Measurements from ENCODE around the gene FOXF2. TPM values are rescaled to one million over a fixed set of nuclear protein-coding genes. Genes with fewer than 3 reads are reported as not detected.

Gene FOXF2
- total RNA-seq, 1 experiment from 2014 or later, result not detected

DNA sequence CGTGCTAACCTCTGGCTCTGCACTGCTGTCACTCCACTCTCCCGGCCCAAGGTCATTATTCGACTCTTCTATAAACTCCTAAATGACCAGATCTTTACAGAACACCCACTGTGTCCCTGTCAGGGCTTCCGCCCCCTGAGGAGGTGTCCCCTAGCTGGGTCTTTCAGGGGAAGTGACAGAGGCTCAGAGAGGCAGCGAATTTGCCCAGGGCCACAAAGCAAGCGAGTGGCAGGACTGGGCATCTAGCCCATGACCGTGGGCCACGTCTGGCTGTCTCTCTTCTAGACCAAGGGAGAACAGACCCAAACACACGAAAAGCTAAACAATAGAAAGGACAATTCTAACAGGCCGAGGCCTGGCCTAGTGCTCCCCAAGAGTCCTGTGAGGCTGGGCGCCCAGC lies 27.4 kb downstream of the FOXF2 start:
- H3K79me2 ChIP-seq (ENCODE audit: low read length), result no peaks in the 10 kb centered on the region
- H4K20me1 ChIP-seq (ENCODE audit: low read length), result no peaks in the 10 kb centered on the region
- H3K36me3 ChIP-seq (ENCODE audit: low read depth, low read length), result no peaks in the 10 kb centered on the region
- H3K4me3 ChIP-seq (ENCODE audit: low read length), result no peak overlapping the region
- H3K4me2 ChIP-seq (ENCODE audit: low read length), result no peak overlapping the region
- no peaks in the 10 kb centered on the region for H3F3A ChIP-seq (ENCODE audit: low read length, unreplicated experiment)
- intact Hi-C loops (cut with micrococcal nuclease), result no loop called here
- TF ChIP-seq CTCF (conservative IDR thresholded peaks at IDR 0.05; ENCODE audit: low read depth, low read length), result no peak
- no peak for TF ChIP-seq EZH2 (IDR thresholded peaks at IDR 0.05; ENCODE audit: low read length, unreplicated experiment)
- TF ChIP-seq EZH2phosphoT487 (IDR thresholded peaks at IDR 0.05; ENCODE audit: borderline replicate concordance, low read length), result no peak
- ATAC-seq (no peak), DNase-seq (no peak)
- H2AFZ ChIP-seq (ENCODE audit: low read length), result no peak overlapping the region
- no peak overlapping the region for H3K9ac ChIP-seq (ENCODE audit: low read length)
- no peaks in the 10 kb centered on the region for H3K9me2 ChIP-seq (replicated peaks; ENCODE audit: low read length)
- POLR2A ChIA-PET (ENCODE audit: unreplicated experiment), result no interaction called here
- no TSS peak for BruUV-seq (replicated peaks)
- no peak overlapping the region for H3K27ac ChIP-seq (ENCODE audit: low read length)
- peaks cover 48% of the 10 kb centered on the region for H3K27me3 ChIP-seq (ENCODE audit: low read length)
- H3K4me1 ChIP-seq (ENCODE audit: insufficient read depth, low read length), result no peaks in the 10 kb centered on the region
- H3K9me3 ChIP-seq (ENCODE audit: low read length), result no peaks in the 10 kb centered on the region
- CTCF ChIA-PET, result no interaction called here

GRCh38 chr6:1417718-1418117 lies 28.3 kb downstream of the FOXF2 start:
- ATAC-seq (no peak), DNase-seq (no peak)
- Histone ChIP-seq H3K79me2 (ENCODE audit: low read length) (no peaks in the 10 kb centered on the region), H3K9me3 (ENCODE audit: low read length) (no peaks in the 10 kb centered on the region), H3K27me3 (ENCODE audit: low read length) (peaks cover 41% of the 10 kb centered on the region), H2AFZ (ENCODE audit: low read length) (no peak overlapping the region), H3F3A (ENCODE audit: low read length, unreplicated experiment) (no peaks in the 10 kb centered on the region), H3K4me2 (ENCODE audit: low read length) (no peak overlapping the region), H3K9ac (ENCODE audit: low read length) (no peak overlapping the region), H4K20me1 (ENCODE audit: low read length) (no peaks in the 10 kb centered on the region), H3K4me1 (ENCODE audit: insufficient read depth, low read length) (no peaks in the 10 kb centered on the region), H3K36me3 (ENCODE audit: low read depth, low read length) (no peaks in the 10 kb centered on the region), H3K27ac (ENCODE audit: low read length) (no peak overlapping the region), H3K9me2 (replicated peaks; ENCODE audit: low read length) (no peaks in the 10 kb centered on the region), H3K4me3 (ENCODE audit: low read length) (no peak overlapping the region)
- TF ChIP-seq CTCF (conservative IDR thresholded peaks at IDR 0.05; ENCODE audit: low read depth, low read length), result no peak
- TF ChIP-seq EZH2 (IDR thresholded peaks at IDR 0.05; ENCODE audit: low read length, unreplicated experiment), result no peak
- TF ChIP-seq EZH2phosphoT487 (IDR thresholded peaks at IDR 0.05; ENCODE audit: borderline replicate concordance, low read length), result no peak
- intact Hi-C loops (cut with micrococcal nuclease), result no loop called here
- ChIA-PET POLR2A (ENCODE audit: unreplicated experiment) (no interaction called here), CTCF (no interaction called here)
- no TSS peak for BruUV-seq (replicated peaks)

DNA sequence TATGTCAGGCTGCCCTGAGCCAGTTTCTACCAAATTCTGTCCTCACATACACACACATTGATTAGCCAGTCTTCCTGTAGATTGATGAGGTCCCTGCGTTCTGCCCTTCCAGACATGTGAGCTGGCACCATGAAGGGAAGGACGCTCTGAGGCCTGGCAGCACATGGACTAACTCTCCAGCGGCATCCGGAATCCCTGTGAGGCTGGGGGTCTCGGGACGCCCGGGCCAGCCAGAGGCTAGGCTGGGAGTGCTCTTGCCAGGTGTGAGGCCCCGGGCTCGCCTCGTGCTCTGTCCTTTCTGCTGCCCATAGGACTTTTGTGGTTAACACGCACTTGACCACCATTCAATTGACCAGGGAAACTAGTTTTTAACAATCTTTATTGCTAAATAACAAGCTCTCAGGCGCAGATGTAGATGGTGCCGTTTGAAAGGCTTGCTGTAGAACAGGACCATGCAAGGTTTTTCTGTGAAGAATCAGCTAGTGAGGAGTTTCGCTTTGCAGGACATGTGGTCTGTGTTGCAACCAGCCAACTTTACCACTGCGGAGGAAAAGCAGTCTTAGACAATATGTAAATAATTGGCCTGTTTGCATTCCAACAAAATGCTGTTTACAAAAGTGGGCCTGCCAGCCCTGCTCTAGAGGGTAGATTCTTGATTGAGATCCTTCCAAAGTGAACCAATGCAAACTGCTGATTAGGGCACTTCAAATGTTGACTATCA lies 29.3 kb downstream of the FOXF2 start:
- Histone ChIP-seq H4K20me1 (ENCODE audit: low read length) (no peaks in the 10 kb centered on the region), H3K9me3 (ENCODE audit: low read length) (no peaks in the 10 kb centered on the region), H3K4me1 (ENCODE audit: insufficient read depth, low read length) (no peaks in the 10 kb centered on the region), H3F3A (ENCODE audit: low read length, unreplicated experiment) (no peaks in the 10 kb centered on the region), H3K9me2 (replicated peaks; ENCODE audit: low read length) (no peaks in the 10 kb centered on the region), H3K27me3 (ENCODE audit: low read length) (peaks cover 31% of the 10 kb centered on the region), H3K4me3 (ENCODE audit: low read length) (no peak overlapping the region), H3K9ac (ENCODE audit: low read length) (no peak overlapping the region), H2AFZ (ENCODE audit: low read length) (no peak overlapping the region), H3K36me3 (ENCODE audit: low read depth, low read length) (no peaks in the 10 kb centered on the region), H3K27ac (ENCODE audit: low read length) (no peak overlapping the region), H3K4me2 (ENCODE audit: low read length) (no peak overlapping the region), H3K79me2 (ENCODE audit: low read length) (no peaks in the 10 kb centered on the region)
- no peak for ATAC-seq
- ChIA-PET POLR2A (ENCODE audit: unreplicated experiment) (no interaction called here), CTCF (no interaction called here)
- intact Hi-C loops (cut with micrococcal nuclease), result no loop called here
- no TSS peak for BruUV-seq (replicated peaks)
- no peak for TF ChIP-seq EZH2phosphoT487 (IDR thresholded peaks at IDR 0.05; ENCODE audit: borderline replicate concordance, low read length)
- TF ChIP-seq EZH2 (IDR thresholded peaks at IDR 0.05; ENCODE audit: low read length, unreplicated experiment), result no peak
- no peak for TF ChIP-seq CTCF (conservative IDR thresholded peaks at IDR 0.05; ENCODE audit: low read depth, low read length)
- no peak for DNase-seq
